Endodermal cell (in vitro differentiated cells): Measurements from ENCODE around the gene UGDH. TPM values are rescaled to one million over a fixed set of nuclear protein-coding genes. Genes with fewer than 3 reads are reported as not detected.

ENCODE experiments used
- DNase-seq: peaks from one replicate; pipeline ENCODE4 v3.0.0-alpha.2; 2017
- H3K27ac ChIP-seq: 2 replicates; pipeline ENCODE4 v1.5.1; 2013; ENCODE audit warnings: mild to moderate bottlenecking, low read depth, low read length, moderate library complexity
- H3K27me3 ChIP-seq: 2 replicates; pipeline ENCODE4 v1.6.1; 2013; ENCODE audit warnings: mild to moderate bottlenecking, low read length, moderate library complexity; ENCODE audit not compliant: insufficient read depth, control insufficient read depth, poor library complexity, severe bottlenecking
- H3K36me3 ChIP-seq: 2 replicates; pipeline ENCODE4 v1.7.0; 2013; ENCODE audit warnings: mild to moderate bottlenecking, low read length, moderate library complexity; ENCODE audit not compliant: control insufficient read depth, insufficient read depth
- H3K4me1 ChIP-seq: one replicate; pipeline ENCODE4 v1.7.0; 2013; ENCODE audit warnings: low read length; ENCODE audit not compliant: control insufficient read depth, insufficient read depth
- H3K4me3 ChIP-seq: 2 replicates; pipeline ENCODE4 v1.5.1; 2013; ENCODE audit warnings: mild to moderate bottlenecking, low read length, moderate library complexity
- H3K9ac ChIP-seq: 2 replicates; pipeline ENCODE4 v1.6.1; 2013; ENCODE audit warnings: mild to moderate bottlenecking, low read length, moderate library complexity; ENCODE audit not compliant: poor library complexity, severe bottlenecking; ENCODE audit errors: extremely low read depth
- H3K9me3 ChIP-seq: 2 replicates; pipeline ENCODE4 v1.6.1; 2013; ENCODE audit warnings: mild to moderate bottlenecking, low read length, moderate library complexity; ENCODE audit not compliant: control insufficient read depth
- H3K27ac Mint-ChIP-seq: 2 replicates; pipeline ENCODE4 v1.8.0; 2020; ENCODE audit warnings: mixed read lengths
- H3K27me3 Mint-ChIP-seq: 2 replicates; pipeline ENCODE4 v1.8.0; 2021; ENCODE audit warnings: mild to moderate bottlenecking, mixed read lengths; ENCODE audit not compliant: insufficient read depth
- H3K36me3 Mint-ChIP-seq: 2 replicates; pipeline ENCODE4 v1.8.0; 2020; ENCODE audit warnings: low read depth, mixed read lengths
- H3K4me1 Mint-ChIP-seq: 2 replicates; pipeline ENCODE4 v1.8.0; 2020; ENCODE audit warnings: mixed read lengths
- H3K4me3 Mint-ChIP-seq: 2 replicates; pipeline ENCODE4 v1.8.0; 2020; ENCODE audit warnings: mild to moderate bottlenecking, moderate library complexity, mixed read lengths
- H3K9me3 Mint-ChIP-seq: 2 replicates; pipeline ENCODE4 v1.8.0; 2020; ENCODE audit warnings: mild to moderate bottlenecking, mixed read lengths
- WGBS, 2 experiments: methylation state at CpG; one replicate each; pipeline versions ENCODE4 v1.1.5 to v1.1.7; 2013; ENCODE audit warnings: missing lambda C conversion rate in 2 of 2, mixed read lengths in 1 of 2; ENCODE audit not compliant: insufficient coverage in 1 of 2, insufficient read length in 1 of 2; 5-methylcytosine and 5-hydroxymethylcytosine counted together
- total RNA-seq, 2 donors: library from RNA; stranded (reverse); fragmentation: NEBNext Ultra II Directional in 1 of 2; extraction: Animal tissue kit (Norgen Biotek cat#: 25700) in 1 of 2; gene quantifications; 2 replicates in 1 of 2; 3 replicates in 1 of 2; pipeline ENCODE4 v1.2.1, GENCODE V29; 2021
- TF ChIP-seq, protein P1 (sequence below): fragments of 200-600 bp; sonication (generic); conservative IDR thresholded peaks from 2 replicates; pipeline ENCODE4 v1.5.0; 2021; ENCODE audit warnings: antibody characterized with exemption, mild to moderate bottlenecking

Gene UGDH
- total RNA-seq, 2 donors from 2014 or later: 137 to 141 TPM

DNA sequence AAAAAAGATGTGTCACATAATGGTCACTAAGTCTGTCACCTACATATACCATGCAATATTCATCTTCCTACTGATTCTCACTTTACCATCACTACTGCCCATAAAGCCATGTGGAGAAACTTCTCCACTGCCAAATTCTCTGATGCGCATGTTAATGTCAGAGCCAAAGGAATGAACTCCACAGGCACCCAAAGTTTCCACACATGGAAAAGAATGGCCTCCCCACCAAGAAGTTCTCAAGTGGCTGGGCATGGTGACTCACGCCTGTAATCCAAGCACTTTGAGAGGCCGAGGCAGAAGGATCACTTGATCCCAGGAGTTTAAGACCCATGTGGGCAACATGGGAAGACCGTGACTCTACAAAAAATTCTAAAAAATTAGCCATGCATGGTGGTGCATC lies 43.8 kb upstream of the UGDH start:
- Mint-ChIP-seq H3K9me3 (peaks cover 5% of the 10 kb centered on the region), H3K4me3 (no peak overlapping the region), H3K27ac (peak overlapping the region; percentile 10), H3K4me1 (peaks cover 5% of the 10 kb centered on the region), H3K36me3 (peaks cover 16% of the 10 kb centered on the region), H3K27me3 (no peaks in the 10 kb centered on the region)
- no peak for DNase-seq
- H3K27ac ChIP-seq: no peak overlapping the region
- WGBS, 2 experiments: 93 to 94% methylated on average over 4 of the region's 4 CpGs
- H3K9ac ChIP-seq: no peak overlapping the region
- no peaks in the 10 kb centered on the region for H3K36me3 ChIP-seq
- H3K9me3 ChIP-seq: peaks cover 4% of the 10 kb centered on the region
- no peaks in the 10 kb centered on the region for H3K4me1 ChIP-seq
- no peaks in the 10 kb centered on the region for H3K27me3 ChIP-seq
- H3K4me3 ChIP-seq: no peak overlapping the region
- TF ChIP-seq, protein P1, sequence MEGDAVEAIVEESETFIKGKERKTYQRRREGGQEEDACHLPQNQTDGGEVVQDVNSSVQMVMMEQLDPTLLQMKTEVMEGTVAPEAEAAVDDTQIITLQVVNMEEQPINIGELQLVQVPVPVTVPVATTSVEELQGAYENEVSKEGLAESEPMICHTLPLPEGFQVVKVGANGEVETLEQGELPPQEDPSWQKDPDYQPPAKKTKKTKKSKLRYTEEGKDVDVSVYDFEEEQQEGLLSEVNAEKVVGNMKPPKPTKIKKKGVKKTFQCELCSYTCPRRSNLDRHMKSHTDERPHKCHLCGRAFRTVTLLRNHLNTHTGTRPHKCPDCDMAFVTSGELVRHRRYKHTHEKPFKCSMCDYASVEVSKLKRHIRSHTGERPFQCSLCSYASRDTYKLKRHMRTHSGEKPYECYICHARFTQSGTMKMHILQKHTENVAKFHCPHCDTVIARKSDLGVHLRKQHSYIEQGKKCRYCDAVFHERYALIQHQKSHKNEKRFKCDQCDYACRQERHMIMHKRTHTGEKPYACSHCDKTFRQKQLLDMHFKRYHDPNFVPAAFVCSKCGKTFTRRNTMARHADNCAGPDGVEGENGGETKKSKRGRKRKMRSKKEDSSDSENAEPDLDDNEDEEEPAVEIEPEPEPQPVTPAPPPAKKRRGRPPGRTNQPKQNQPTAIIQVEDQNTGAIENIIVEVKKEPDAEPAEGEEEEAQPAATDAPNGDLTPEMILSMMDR: no peak

DNA sequence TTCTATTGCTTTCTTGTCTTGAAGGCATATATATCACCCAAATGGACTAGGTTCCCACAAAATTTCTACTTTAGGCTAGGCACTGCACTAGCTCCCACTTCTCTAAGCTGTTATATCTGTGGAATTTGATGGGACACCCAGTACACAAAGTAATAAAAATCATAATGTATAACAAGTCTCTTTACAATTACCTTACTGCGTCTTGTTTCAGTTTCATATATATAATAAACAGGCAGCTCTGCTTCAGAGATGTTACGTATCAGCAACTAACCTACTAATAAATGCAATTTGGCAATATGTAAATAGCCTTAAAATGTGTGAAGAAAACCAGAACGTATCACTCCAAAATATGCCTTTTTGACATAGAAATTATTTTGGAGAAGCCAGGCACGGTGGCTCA lies 42.0 kb upstream of the UGDH start:
- Histone ChIP-seq H3K27ac (no peak overlapping the region), H3K36me3 (peaks cover 9% of the 10 kb centered on the region), H3K9ac (no peak overlapping the region), H3K27me3 (no peaks in the 10 kb centered on the region), H3K9me3 (peaks cover 16% of the 10 kb centered on the region), H3K4me1 (no peaks in the 10 kb centered on the region), H3K4me3 (no peak overlapping the region)
- peaks cover 20% of the 10 kb centered on the region for H3K9me3 Mint-ChIP-seq
- peaks cover 5% of the 10 kb centered on the region for H3K4me1 Mint-ChIP-seq
- H3K27ac Mint-ChIP-seq: no peak overlapping the region
- no peak overlapping the region for H3K4me3 Mint-ChIP-seq
- TF ChIP-seq, protein P1: no peak
- no peaks in the 10 kb centered on the region for H3K27me3 Mint-ChIP-seq
- no peak for DNase-seq
- 93 to 96% methylated on average over 2 to 4 of the region's 4 CpGs for WGBS, 2 experiments
- peaks cover 33% of the 10 kb centered on the region for H3K36me3 Mint-ChIP-seq

GRCh38 chr4:39568805-39569204 lies 41.6 kb upstream of the UGDH start:
- H3K9me3 Mint-ChIP-seq: peaks cover 20% of the 10 kb centered on the region
- H3K4me3 ChIP-seq: no peak overlapping the region
- DNase-seq: no peak
- no peak overlapping the region for H3K27ac ChIP-seq
- peaks cover 16% of the 10 kb centered on the region for H3K9me3 ChIP-seq
- 84 to 86% methylated on average over 2 to 3 of the region's 3 CpGs for WGBS, 2 experiments
- H3K27me3 ChIP-seq: no peaks in the 10 kb centered on the region
- peaks cover 5% of the 10 kb centered on the region for H3K4me1 Mint-ChIP-seq
- TF ChIP-seq, protein P1: no peak
- H3K27ac Mint-ChIP-seq: no peak overlapping the region
- H3K27me3 Mint-ChIP-seq: no peaks in the 10 kb centered on the region
- no peak overlapping the region for H3K9ac ChIP-seq
- no peak overlapping the region for H3K4me3 Mint-ChIP-seq
- H3K36me3 Mint-ChIP-seq: peaks cover 33% of the 10 kb centered on the region
- H3K36me3 ChIP-seq: peaks cover 9% of the 10 kb centered on the region
- H3K4me1 ChIP-seq: no peaks in the 10 kb centered on the region
